ENCODE results near the gene YIPF7.
A peak's percentile ranks its signal among the peaks of the same experiment; 100 is the strongest.

Gene YIPF7

GRCh38 chr4:44668526-44668925, 17.1 kb upstream of the YIPF7 start:
- no peak for DNase-seq (ENCODE audit: low read depth)
- no peak overlapping the region for H3K4me3 ChIP-seq (ENCODE audit: low read depth, low read length)
- no peak for TF ChIP-seq MAX (IDR thresholded peaks at IDR 0.05; ENCODE audit: low read depth, low read length)
- TF ChIP-seq POLR2A (IDR thresholded peaks at IDR 0.05; ENCODE audit: extremely low read depth, insufficient read length): no peak

- H3K4me3 ChIP-seq (ENCODE audit: low read depth, low read length): no peak overlapping the region
- TF ChIP-seq CTCF (IDR thresholded peaks at IDR 0.05; ENCODE audit: low read depth, low read length) (no peak), MYC (IDR thresholded peaks at IDR 0.05; ENCODE audit: low read depth, low read length) (no peak), POLR2A (IDR thresholded peaks at IDR 0.05; ENCODE audit: extremely low read depth, insufficient read length) (no peak), MAX (IDR thresholded peaks at IDR 0.05; ENCODE audit: low read depth, low read length) (no peak)
Measured at GRCh38 chr4:44663539-44664263, 12.3 kb upstream of the YIPF7 start.

GRCh38 chr4:44662623-44663005, 11.2 kb upstream of the YIPF7 start:
- DNase-seq (ENCODE audit: low read depth): peak; percentile 30
- no peak for TF ChIP-seq POLR2A (IDR thresholded peaks at IDR 0.05; ENCODE audit: extremely low read depth, insufficient read length)
- TF ChIP-seq MYC (IDR thresholded peaks at IDR 0.05; ENCODE audit: low read depth, low read length): no peak
- TF ChIP-seq MAX (IDR thresholded peaks at IDR 0.05; ENCODE audit: low read depth, low read length): no peak
- TF ChIP-seq CTCF (IDR thresholded peaks at IDR 0.05; ENCODE audit: low read depth, low read length): no peak
- H3K4me3 ChIP-seq (ENCODE audit: low read depth, low read length): no peak overlapping the region

More at GRCh38 chr4:44663539-44664263, 12.3 kb upstream of the YIPF7 start:
- no peak for DNase-seq (ENCODE audit: low read depth)

GRCh38 chr4:44661940-44662622, 10.7 kb upstream of the YIPF7 start:
- no peak for DNase-seq (ENCODE audit: low read depth)
- TF ChIP-seq POLR2A (IDR thresholded peaks at IDR 0.05; ENCODE audit: extremely low read depth, insufficient read length) (no peak), CTCF (IDR thresholded peaks at IDR 0.05; ENCODE audit: low read depth, low read length) (no peak), MYC (IDR thresholded peaks at IDR 0.05; ENCODE audit: low read depth, low read length) (no peak), MAX (IDR thresholded peaks at IDR 0.05; ENCODE audit: low read depth, low read length) (no peak)
- no peak overlapping the region for H3K4me3 ChIP-seq (ENCODE audit: low read depth, low read length)

GRCh38 chr4:44660396-44660795, 9.0 kb upstream of the YIPF7 start:
- DNase-seq (ENCODE audit: low read depth): no peak
- no peak for TF ChIP-seq CTCF (IDR thresholded peaks at IDR 0.05; ENCODE audit: low read depth, low read length)
- no peak for TF ChIP-seq POLR2A (IDR thresholded peaks at IDR 0.05; ENCODE audit: extremely low read depth, insufficient read length)
- no peak for TF ChIP-seq MYC (IDR thresholded peaks at IDR 0.05; ENCODE audit: low read depth, low read length)
- no peak for TF ChIP-seq MAX (IDR thresholded peaks at IDR 0.05; ENCODE audit: low read depth, low read length)
- no peak overlapping the region for H3K4me3 ChIP-seq (ENCODE audit: low read depth, low read length)

GRCh38 chr4:44652002-44652401, 577 bp upstream of the YIPF7 start:
- TF ChIP-seq MAX (IDR thresholded peaks at IDR 0.05; ENCODE audit: low read depth, low read length) (no peak), CTCF (IDR thresholded peaks at IDR 0.05; ENCODE audit: low read depth, low read length) (no peak), POLR2A (IDR thresholded peaks at IDR 0.05; ENCODE audit: extremely low read depth, insufficient read length) (no peak)
- no peak overlapping the region for H3K4me3 ChIP-seq (ENCODE audit: low read depth, low read length)
- no peak for DNase-seq (ENCODE audit: low read depth)

Data from NB4 (cell line).